Activated CD8-positive, alpha-beta memory T cell treated with anti-CD3 and anti-CD28 coated beads for 24 hours (primary cell): ENCODE results near the gene NUP93.

ENCODE experiments used
- DNase-seq: peaks from one replicate; pipeline ENCODE4 v3.0.0-alpha.2; 2020

NUP93 gene

DNA sequence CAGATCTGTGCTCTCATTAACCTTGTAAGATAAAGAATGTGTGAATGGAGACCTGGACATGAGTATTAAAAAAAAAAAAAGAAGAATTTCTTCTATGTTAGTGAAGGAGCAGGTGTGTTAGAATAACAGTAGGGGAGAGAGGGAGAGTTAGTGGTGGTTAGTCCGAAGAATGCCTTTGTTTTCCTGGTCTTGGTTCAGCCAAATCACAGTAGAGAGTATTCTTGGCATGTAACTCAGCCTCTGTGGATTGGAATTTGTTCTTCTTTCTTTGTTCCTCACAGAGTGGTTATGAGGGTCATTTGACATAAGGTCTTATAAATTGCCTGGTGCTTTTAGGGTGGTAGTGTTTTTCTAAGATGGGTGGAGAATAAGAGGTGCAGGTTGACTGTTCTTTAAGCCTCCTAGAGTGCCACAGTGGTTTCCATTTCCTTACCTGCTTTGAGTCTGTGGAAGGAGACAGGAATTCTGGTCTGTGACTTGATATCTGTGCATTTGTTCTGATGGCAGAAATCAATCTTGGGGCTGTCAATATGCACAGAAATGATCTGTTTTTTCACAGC, 17.6 kb downstream of the NUP93 start:
- DNase-seq: no peak

DNA sequence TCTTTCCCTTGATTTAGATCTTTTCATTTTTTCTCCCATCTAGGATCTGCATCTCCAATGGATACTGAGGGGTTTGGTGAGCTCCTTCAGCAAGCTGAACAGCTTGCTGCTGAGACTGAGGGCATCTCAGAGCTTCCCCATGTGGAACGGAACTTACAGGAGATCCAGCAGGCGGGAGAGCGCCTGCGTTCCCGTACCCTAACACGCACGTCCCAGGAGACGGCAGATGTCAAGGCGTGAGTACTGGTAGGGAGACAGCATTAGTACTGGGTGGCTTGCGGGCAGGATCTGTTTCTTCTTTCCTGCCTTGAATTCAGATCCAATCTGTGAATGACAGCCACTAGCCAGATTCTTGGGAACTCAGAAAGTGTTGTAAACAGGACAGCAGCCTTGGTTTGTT, 18.3 kb downstream of the NUP93 start:
- no peak for DNase-seq

DNA sequence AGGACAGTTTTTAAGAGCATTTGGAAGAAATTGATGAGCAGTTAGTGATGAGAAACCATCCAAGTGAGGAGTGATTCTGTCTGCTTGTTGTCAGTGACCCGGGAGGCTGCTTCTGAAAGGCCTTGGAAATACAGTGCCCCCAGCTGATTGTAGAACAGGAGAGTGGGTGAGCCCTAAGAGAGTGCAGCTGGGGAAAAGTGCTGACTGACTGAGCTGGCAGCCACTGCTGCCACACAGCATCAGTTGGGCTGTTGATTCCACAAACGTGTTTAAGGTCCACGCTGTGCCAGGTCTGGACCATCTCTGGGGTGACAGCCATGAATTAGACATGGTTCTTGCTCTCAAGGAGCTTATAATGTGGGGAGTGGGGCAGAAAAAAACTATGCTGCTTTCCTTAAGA, 18.9 kb downstream of the NUP93 start:
- no peak for DNase-seq

DNA sequence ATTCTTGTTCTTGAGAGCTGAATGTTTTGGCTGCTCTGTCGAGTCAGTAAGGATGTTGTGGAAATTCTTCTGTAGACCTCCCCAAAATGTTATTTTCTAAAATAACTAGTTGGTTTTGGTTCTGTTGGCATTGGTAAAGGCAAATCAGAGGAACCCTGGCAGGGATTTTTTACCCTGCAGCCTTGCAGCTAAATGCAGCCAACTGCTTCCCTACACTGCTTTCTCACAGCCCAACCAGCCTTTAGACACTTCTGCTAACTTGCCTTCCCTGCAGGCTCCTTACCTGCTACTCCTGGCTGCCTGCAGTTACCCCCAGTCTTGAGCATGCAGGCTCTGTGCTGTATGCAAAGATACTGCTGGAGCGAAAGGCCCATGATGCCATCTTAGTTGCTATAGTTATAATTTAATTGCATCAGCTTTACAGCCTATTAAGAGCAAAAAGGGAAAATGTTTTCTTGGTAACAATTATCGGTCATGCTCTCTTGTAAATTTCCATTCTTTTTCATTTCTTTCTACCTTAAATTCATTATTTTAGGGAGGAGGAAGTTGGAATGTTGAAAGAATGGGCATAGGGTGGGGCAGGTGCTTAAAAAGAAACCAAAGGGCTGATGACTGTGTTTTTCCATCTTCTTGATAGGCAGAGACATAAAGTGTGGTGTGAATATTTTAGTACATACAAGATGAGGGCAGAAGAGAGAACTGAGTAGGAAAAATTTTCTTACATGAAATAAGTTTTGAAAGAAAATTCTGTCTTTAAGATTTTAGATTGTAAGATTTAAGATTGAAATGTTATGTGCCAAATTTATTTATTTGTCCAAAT, 20.0 kb downstream of the NUP93 start:
- no peak for DNase-seq

DNA sequence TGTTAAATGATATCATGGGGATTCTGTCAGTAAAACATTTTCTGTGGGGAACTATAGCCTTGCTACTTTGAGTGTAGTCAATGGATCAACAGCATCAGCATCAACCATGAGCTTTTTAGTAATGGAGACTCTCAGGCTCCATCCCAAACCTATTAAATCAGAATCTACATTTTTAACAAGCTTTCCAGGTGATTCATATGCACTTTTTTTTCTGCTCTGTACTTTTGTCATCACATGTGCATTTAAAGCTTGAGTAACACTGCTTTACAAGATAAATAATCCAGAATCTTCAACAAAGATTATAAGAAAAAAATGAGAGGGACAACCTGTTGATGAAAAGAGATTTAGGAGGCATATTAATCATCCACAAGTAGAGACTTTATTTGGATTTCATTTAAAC, 23.5 kb downstream of the NUP93 start:
- DNase-seq: no peak

DNA sequence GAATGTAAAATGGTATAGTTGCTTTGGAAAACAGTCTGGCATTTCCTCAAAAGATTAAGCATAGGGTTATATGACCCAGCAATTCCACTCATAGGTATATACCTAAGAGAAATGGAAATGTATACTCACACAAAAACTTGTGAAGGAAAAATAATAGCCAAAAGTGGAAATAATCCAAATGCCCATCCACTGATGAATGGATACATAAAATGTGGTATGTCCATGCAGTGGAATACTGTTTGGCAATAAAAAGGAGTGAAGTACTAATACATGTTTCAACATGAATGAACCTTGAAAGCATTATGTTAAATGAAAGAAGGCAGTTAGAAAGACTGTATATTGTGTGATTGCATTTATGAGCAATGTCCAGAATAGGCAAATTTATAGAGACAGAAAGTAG, 25.1 kb downstream of the NUP93 start:
- no peak for DNase-seq

DNA sequence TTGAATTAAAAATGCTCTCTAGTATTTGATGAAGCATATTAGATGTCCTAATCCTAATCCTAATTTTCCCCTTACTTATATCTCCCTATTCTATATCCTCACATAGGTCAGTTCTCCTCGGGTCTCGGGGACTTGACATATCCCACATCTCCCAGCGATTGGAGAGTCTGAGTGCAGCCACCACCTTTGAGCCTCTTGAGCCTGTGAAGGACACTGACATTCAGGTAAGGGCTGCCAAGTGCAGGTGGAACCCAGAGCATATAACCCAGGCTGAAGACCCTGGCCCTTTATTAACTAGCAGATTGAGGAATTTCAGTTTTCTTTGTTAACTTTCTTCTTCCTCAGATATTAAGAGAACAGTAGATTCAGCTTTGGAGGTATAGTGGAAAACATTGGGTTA, 28.5 kb downstream of the NUP93 start:
- no peak for DNase-seq

DNA sequence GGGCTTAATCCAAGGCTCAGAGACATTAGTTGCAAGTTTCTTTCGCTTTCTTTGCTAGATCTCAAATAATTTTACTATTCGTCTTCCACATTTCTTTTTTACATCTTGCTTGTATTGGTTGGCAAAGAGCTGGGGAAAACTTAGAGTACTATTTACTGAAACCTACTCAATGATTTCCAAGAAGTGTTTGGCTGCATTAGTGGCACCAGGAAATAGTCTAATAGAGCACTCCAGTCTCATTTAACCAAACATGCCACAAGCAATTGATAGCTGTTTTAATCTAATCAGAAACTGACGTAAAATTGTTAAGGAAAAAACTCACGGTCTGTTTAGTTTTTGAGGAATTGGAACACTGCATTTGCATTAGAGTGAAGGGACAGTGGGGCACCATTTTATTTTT, 29.0 kb downstream of the NUP93 start:
- DNase-seq: no peak

DNA sequence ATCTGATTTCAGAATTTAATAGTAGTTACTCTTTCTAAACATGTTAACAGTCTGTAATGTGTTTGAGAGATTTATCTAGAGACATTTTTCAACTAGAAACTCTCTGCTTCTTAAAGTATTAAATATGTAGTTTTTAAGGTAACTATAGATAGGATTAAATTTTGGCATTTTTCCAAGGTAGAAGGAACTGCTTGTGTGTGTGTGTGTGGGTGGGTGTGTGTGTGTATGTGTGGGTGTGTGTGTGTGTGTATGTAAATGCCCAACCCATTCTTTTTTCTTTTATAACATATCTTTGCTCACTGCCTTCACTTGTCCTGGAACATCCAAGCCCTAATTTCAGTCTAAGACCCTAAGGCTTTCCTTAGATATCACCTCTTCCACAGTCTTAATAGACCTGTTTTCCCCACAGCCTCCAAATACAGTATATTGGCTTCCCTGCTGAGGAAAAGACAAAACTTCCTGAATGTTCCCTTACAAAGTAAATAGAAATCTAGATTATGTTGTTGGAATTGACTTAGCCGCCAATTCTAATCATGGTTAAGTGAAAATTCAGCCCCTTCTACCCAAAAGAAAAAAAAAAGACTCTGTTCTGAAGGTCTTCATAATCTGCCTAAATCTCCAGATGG, 33.5 kb downstream of the NUP93 start:
- no peak for DNase-seq

DNA sequence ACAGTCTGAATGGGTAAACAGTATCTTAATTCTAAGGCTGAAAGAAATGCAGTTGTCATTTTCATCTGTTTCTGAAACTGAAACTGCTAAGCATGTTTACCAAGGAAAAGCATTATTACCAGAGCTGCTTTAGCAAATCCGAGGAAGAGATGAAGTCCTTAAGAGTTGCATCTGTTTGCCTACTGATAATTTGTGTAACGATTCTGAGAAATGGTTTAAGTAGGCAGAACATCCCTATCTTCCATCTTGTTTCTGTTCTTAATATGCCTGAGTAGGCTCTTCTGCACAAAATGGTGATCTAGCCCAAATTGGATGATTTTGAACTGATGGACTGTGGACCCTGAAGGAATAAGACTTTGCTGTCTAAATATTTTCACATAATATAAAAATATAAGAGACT, 34.9 kb downstream of the NUP93 start:
- no peak for DNase-seq

DNA sequence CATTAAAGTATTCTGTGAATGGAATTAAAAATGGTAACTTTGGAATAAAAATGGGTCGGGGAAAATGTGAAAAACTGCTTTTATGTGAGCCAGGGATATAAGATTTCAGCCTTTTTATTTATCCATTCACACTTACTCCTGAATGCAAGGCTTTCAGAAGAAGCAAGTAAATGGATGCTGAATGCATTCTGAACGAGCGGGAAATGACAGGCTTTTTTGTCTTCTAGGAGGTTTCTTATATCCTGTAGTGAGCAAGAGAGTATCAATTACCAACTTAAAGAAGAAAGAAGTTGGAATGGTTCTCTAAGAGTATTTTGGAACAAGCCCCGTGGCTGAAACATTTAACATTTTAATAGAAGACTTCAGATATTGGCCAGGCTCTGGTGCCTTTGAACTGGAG, 36.0 kb downstream of the NUP93 start:
- DNase-seq: no peak

DNA sequence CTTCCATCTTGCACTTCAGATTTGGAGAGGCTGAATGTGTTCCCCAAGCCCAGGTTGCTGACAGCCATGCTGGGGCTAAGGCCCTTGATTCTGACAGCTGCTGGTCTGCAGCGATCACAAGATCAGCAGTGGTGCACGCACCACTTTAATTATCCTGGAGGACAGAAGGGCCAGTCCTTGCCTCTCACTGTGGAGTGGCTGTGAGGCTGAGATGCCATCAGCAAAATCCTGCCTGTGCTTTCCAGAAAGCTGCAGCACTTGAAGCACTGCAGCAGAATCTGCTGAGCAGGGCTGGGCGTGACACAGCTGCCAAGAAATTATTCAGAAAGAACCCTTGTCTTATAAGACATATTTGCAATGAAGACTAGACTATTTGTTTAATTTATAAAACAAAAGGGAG, 37.1 kb downstream of the NUP93 start:
- DNase-seq: no peak

DNA sequence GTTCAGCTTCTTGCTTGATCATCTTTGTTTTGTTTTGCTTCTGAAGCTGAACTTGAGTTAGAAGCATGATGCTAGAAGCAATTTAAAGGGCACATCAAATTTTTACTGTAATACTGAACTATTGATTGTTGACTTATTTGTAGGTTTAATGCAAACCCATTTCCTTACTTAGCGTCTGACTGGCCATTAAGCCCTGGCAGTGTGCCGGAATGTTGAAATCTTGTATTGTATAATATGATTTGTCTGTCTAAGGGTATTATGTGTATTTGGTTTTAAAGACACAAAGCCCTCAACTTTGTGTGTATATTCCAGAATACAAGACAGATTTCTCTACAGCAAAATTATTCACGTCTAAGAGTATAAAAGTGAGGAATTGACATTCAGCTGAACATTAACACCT, 39.7 kb downstream of the NUP93 start:
- no peak for DNase-seq

DNA sequence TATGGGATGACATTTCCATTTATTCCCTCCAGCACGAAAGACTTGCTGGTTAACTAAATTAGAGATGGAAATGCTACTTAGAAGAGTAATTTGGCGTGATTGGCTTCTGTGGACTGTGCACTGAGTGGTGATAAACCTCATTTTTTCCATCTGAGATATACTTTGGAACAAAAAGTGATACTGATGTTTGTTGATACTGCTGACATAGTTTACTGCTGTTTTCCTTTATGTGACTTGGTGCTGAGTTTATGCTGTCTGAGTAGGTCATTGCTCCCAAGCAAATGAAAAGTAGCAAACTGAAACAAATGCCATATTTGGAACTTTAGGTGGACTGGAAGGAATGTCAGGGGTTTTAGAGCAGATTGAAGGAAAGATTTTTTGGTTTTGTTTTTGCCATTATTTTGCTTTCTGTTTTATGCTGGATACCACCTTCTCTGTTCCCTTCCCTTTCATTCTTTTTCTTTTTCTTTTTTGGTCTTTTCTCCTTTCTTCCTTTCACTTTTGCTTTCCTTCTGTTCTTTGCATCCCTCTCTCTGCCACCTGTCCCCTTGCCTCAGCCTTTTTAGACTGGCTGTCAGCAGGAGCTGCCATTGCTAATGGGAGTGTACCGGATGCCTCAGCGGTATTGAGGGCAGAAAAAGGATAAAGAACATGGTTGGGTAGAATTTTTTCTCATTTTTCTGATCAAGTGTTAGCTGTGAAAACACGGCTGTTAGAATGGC, 41.8 kb downstream of the NUP93 start:
- no peak for DNase-seq

DNA sequence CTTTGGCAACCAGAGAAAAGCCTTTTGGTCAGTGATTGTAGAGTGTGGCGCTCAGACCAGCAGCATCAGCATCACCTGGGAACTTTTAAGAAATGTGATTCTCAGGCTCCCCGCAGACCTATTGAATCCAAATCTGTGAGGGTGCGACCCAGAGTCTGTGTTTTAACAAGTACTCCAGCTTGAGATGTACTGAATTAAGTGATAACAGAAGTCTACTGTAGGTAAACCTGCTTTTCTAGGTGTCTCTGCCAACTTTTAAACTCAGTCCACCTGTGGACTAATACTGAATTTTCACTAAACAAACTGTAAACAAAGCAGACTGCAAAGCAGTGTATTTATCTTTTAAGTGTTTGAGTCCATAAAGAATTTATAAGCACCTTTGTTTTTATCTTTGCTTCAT, 43.6 kb downstream of the NUP93 start:
- DNase-seq: no peak

DNA sequence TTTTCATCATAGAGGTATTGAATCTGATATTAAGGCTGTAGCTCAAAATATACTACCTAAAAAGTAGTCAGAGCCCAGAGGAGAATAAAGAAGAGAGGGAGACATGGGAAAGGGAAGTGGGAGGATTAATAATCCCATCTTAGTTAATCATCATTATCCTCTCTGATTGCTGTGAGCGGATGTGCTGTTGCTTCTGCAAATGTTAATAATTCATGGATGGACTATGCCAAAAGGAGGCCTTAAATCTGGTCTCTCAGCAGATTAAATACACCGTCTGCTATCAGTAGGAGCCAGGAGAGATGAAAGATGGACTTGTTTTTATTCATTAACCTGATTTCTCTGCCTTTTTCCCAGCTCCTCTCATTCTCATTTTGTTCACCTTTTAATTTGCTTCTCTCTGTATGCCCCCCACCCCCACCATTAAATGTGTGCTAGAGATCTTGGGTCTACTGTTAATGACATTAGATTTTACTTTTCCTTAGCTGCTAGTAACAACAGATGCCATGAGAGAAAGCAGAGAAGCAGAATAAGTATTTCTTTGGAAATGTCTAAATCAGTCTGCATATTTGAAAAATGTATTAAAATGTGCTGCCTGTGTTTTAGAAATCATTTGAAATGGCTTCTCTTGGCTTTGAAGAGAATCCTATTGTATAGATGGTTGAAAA, 44.2 kb downstream of the NUP93 start:
- DNase-seq: no peak

DNA sequence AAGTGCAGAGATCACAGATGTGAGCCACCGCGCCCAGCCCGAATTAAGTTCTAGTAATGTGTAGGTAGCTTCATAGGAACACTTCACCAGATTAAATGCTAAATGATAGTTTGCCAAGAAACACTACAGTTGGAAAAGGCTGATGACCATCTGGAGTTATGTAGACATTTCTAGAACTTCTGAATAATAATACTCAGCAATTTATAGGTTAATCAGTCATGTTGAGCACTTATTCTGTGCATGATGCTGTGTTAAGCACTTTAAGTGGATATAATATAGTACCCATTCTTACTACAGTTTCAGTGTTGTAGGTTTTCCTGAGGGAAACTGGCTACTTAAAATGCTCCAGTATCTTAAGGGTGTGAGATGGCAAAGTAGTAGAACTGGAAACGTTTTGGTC, 45.2 kb downstream of the NUP93 start:
- DNase-seq: no peak

DNA sequence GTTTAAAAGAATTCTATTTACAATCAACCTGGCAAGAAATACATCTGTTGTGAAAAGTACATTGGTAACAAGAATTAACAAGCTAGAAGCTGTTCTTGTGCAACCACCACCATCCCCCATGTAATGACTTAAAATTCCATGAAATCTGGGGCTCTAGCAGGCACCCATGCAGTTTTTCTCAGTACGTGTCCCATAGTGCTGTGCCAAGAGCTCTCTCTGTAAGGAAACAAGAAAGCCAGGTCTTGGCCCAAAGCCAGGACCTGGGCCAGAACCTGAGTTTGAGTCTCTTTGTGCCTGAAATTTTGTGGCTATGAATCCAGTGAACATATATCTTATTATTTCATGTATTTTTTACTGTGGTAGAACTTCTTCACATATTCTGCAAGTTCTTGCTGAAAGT, 46.6 kb downstream of the NUP93 start:
- no peak for DNase-seq

DNA sequence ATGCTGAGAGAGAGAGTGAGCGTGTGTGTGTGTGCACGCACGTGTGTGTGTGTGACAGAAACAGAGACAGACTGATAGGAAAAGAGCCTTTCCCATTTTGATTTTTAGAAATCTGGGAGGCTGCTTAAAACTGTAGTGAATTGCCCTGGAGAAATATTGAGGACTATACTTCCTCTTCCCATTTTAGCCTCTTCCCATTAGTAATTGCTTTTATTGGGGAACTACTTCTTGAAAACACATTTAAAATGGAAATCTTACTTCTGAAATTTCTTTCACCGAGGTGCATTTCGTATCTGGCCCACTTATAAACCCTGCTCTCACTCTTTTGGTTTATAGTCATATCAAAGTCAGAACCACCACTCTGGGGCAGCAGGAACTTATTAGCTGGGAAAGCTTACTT, 47.1 kb downstream of the NUP93 start:
- DNase-seq: no peak

DNA sequence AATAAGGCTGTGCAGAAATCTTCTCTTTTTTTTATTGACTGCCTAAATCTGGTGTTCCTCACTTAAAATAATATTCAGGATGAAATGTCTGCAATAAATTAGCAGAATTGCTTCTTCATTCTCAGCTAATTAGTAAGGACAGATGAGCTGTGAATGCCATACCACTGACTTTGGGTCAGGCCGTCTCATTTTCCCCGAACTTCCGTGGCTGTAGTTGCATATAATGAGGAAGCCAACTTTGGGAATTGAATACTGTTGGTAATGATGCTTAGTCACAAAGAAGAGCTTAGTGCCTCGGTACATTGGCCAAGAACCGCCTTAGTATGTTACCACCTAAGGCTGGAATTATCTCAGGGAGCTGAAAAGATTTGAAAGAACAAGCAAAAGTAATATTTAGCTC, 47.6 kb downstream of the NUP93 start:
- no peak for DNase-seq

DNA sequence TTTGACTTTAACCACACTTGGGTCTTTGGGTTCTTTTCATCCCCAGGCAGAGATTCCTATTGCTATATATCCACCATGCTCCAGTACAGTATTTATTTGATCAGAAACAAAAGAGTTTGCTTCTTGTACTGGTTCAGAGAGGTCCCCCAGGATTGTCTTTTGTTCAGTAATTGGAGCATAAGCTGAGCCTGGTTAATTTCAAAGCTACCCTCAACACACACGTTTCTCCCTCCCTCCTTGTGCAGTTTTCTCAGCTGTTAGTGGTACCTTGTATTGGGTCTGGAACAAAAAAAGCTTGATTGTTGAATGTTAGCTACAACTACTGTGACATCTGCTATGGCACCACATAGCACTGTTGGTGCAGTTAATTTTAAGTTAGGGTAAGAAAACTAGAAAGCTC, 50.0 kb downstream of the NUP93 start:
- DNase-seq: no peak

DNA sequence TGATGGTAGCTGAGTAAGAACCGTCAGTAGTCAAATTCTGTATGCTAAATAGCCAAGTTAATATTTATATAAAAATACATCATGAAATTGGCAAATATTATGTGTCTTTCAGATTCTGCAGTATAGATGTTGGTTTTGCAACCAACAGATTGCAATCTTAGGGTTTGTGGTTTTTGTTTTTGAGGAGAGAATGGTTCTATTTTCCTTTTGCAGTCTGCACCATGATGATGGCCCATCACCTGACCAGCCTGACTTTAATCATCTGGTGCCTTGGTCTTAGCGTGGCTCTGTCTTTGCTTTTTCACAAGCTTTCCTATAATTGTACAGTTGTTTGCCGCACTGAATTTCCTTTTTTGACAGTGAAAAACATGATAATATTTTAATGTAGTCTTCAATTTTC, 50.7 kb downstream of the NUP93 start:
- DNase-seq: no peak

DNA sequence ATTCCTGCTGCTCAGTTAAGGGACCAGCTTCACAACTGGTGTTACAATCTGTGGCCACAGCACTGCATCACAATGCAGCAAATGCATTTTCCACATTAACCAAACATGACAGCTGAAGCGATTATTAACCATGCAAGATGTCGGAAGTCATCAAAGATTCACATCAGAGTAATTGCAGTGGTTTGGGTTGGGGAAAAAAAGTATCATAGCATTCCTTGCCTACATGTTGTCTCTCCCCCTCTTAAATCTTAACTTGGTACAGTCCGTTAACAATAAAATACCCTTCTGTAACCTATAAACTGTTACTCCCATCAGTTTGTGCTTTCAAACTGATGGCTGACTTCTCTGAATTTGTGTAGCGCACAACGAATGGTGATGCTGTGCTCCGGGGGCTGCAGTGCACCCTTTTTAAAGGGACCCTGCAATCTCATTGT, 51.6 kb downstream of the NUP93 start:
- DNase-seq: no peak
